ENCODE measurements around the gene DCP1B.

DNA sequence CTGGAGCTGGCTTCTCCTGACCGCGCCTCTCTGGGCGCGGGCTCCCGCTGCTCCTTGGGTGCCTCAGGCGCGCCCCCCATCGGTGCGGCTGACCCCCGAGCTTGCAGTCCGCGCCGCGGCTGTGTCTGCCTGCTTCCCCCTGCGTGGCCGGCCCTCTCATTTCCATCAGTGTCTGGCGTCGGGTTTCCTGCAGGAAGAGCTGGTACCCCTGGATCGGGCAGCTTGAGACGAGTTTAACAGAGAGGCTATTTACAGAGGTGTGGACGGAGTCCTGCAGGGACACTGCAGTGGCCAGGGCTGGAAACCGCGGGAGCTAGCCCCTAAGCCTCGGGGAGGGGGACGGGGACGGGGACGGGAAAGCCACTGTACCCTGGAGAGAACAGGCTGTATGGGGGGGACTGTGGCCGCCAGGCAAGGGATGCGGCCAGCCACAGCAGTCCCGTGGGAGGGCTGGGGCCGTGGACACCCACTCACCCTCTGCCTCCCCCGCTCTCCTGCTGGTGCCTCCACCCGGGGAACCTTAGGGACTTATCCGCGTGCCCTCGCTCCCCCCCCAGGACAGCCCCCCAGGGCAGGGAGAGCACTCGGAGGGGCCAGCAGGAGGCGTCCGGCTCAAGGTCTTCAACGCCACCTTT, 82.1 kb downstream of the DCP1B start:
- TF ChIP-seq GATA2 (IDR thresholded peaks at IDR 0.05; ENCODE audit: low read depth, low read length) = no peak
- no peak for TF ChIP-seq GATA3 (IDR thresholded peaks at IDR 0.05; ENCODE audit: low read depth, low read length)

All from SH-SY5Y (cell line).